ENCODE measurements around the gene EMD.
A peak's percentile ranks its signal among the peaks of the same experiment; 100 is the strongest.

Gene EMD

DNA sequence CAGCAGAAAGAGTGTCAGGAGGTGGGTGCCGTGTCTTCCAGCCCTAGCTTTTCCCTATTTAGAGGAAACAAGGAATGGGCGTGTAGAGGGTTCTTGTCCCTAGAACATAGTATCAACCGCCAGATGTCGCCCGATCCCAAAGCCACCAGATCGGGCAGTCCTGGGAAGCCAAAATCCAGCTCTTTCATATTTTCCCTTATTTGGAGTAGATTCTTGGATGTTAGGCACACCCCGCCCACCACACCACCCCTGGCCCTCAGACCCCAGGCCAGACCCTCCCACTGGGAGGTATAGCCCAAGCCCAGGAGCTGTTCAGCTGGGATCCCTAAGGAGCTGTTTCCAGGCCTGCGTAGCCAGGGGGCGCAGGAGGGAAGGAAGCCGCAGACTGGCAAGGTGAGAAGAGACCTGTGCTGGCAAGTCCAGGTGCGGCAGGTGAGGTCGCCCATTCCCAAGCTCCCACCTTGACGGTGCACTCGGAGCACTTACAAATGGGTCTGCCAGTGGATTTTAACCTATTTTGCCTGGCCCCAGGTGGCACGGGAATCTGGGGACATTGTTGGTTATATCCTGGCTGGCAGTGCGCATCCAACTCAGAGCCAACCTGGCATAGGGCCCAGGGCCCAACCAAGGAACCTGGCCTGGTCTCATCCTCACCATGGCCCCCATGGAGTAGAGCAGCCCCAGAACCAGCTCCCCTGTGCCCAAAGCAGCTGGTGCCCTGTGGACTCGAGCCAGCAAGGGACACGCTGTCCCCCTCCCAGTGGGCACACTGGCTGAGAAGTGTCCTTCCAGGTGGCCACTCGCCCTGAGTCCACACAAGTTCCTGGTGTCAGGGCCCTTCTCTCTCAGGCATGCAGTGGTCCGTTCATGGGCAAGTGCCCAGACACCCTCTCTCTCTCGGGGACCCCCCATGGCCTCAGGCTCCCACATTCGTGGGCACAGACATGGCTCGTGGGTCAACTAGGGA is 5.5 kb upstream of the EMD start:
- no peak overlapping the region for H4K8ac ChIP-seq (ENCODE audit: low read depth, low read length)
- no peaks in the 10 kb centered on the region for H3K9me3 ChIP-seq (replicated peaks in 1 of 2; ENCODE audit: control insufficient read depth in 2 of 2, insufficient read depth in 1 of 2, low read depth in 1 of 2, low read length in 2 of 2)
- peak overlapping the region; percentile 45 for H2AK5ac ChIP-seq (ENCODE audit: low read depth, low read length)
- H3K23ac ChIP-seq (ENCODE audit: low read depth, low read length, poor library complexity), result no peak overlapping the region
- no peak overlapping the region for H2BK12ac ChIP-seq (ENCODE audit: low read length)
- DNase-seq (ENCODE audit: low spot score), result no peak
- peak overlapping the region; percentile 78 for H3K18ac ChIP-seq (ENCODE audit: low read length)
- no peak overlapping the region for H3K9ac ChIP-seq (ENCODE audit: low read depth, low read length, poor library complexity)
- H2BK5ac ChIP-seq (ENCODE audit: low read length), result no peak overlapping the region
- peak overlapping the region; percentile 15 to 71 for H3K4me3 ChIP-seq (ENCODE audit: low read length in 2 of 2)
- H2AFZ ChIP-seq (ENCODE audit: low read length), result peak overlapping the region; percentile 43
- H3K4me2 ChIP-seq (ENCODE audit: insufficient read depth, low read length, poor library complexity, severe bottlenecking), result peak overlapping the region; percentile 56
- H3K27ac ChIP-seq (replicated peaks; ENCODE audit: low read length), result no peak overlapping the region
- no peaks in the 10 kb centered on the region for H3K27me3 ChIP-seq (ENCODE audit: control insufficient read depth in 3 of 3, insufficient read depth in 3 of 3, low read depth in 1 of 3, low read length in 3 of 3)
- no peak overlapping the region for H3K14ac ChIP-seq (ENCODE audit: low read length)
- H3K4ac ChIP-seq (ENCODE audit: low read length), result no peak overlapping the region
- no CpG with 5 or more reads among the region's 23 CpGs for WGBS, 2 donors (ENCODE audit: extremely low coverage in 2 of 2, insufficient read length in 2 of 2, insufficient replicate concordance in 1 of 2)
- H3K79me1 ChIP-seq (ENCODE audit: low read depth, low read length), result peaks cover 5% of the 10 kb centered on the region
- H2BK120ac ChIP-seq (ENCODE audit: low read depth, low read length), result no peak overlapping the region
- H2BK15ac ChIP-seq (ENCODE audit: low read length), result peak overlapping the region; percentile 37
- H3K4me1 ChIP-seq (ENCODE audit: control insufficient read depth in 2 of 2, insufficient read depth in 1 of 2, low read depth in 1 of 2, low read length in 2 of 2), result peaks cover 8 to 13% of the 10 kb centered on the region in 2 donors
- H4K91ac ChIP-seq (ENCODE audit: low read depth, low read length, poor library complexity), result no peak overlapping the region
- H3K36me3 ChIP-seq (replicated peaks in 1 of 2; ENCODE audit: control insufficient read depth in 2 of 2, insufficient read depth in 2 of 2, low read length in 2 of 2), result peaks cover 0 to 10% of the 10 kb centered on the region in 2 donors

DNA sequence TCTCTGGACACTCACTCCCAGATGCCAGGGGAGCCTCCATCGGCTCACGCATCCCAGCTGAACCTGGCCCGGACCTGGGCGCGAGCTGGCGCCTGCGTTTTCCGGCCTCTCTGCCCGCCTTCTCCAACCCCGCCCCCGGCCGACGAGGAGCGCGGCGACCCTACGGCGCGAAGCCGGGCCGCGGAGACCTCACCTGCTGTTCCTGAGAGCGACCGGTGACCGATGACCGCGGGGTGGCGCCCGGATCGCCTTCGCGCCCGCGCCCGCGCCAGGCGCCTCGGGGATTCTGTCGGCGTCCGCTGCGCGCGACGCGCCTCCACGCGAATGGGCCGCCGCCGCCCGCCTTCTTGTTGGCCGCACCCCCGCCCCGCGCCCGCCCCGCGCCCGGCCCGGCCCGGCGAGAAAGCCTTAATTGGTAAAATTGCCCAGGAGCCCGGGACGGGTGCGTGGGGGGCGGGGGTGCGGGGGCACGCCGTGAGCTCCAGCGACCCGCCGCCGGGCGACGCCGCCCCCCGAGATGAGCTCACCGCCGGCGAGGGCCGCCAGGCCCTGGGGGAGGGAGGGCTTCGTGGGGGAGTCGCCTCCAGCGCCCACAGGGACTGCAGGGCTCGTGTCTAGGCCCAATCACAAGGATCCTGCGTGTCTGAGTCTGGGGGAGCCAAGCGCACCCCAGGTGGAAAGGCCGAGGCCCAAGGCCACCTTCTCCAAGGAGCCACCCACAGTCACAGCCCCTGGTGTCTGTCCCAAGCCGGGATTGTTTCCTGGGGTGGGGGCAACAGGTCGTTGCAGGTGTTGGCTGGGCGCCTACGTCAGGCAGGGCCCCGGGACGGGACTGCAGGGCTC is 4.6 kb upstream of the EMD start, which contains the start of gene FLNA:
FLNA (minus strand) TSS at position 322 of the 843 bp plus-strand sequence. CDS start 3,389 bp downstream, outside the sequence.
- H3K4me3 ChIP-seq (ENCODE audit: low read length in 2 of 2), result peak within 1 kb of the TSS; percentile 15 to 71
- WGBS, 2 donors (ENCODE audit: extremely low coverage in 2 of 2, insufficient read length in 2 of 2, insufficient replicate concordance in 1 of 2), result no CpG with 5 or more reads among the region's 95 CpGs
- no peak within 1 kb of the TSS for H2BK5ac ChIP-seq (ENCODE audit: low read length)
- H4K8ac ChIP-seq (ENCODE audit: low read depth, low read length), result no peak within 1 kb of the TSS
- no peak within 1 kb of the TSS for H3K14ac ChIP-seq (ENCODE audit: low read length)
- no peak within 1 kb of the TSS for H3K23ac ChIP-seq (ENCODE audit: low read depth, low read length, poor library complexity)
- peak within 1 kb of the TSS; percentile 60 for H3K9ac ChIP-seq (ENCODE audit: low read depth, low read length, poor library complexity)
- DNase-seq (ENCODE audit: low spot score), result no peak
- peaks cover 0 to 4% of the 10 kb centered on the region in 2 donors for H3K36me3 ChIP-seq (replicated peaks in 1 of 2; ENCODE audit: control insufficient read depth in 2 of 2, insufficient read depth in 2 of 2, low read length in 2 of 2)
- no peak within 1 kb of the TSS for H4K91ac ChIP-seq (ENCODE audit: low read depth, low read length, poor library complexity)
- peak within 1 kb of the TSS; percentile 43 for H2AFZ ChIP-seq (ENCODE audit: low read length)
- H3K18ac ChIP-seq (ENCODE audit: low read length), result peak within 1 kb of the TSS; percentile 78
- H2AK5ac ChIP-seq (ENCODE audit: low read depth, low read length), result peak within 1 kb of the TSS; percentile 45
- H3K4me1 ChIP-seq (ENCODE audit: control insufficient read depth in 2 of 2, insufficient read depth in 1 of 2, low read depth in 1 of 2, low read length in 2 of 2), result peaks cover 8 to 13% of the 10 kb centered on the region in 2 donors
- H3K27ac ChIP-seq (replicated peaks; ENCODE audit: low read length), result no peak within 1 kb of the TSS
- no peak within 1 kb of the TSS for H3K4ac ChIP-seq (ENCODE audit: low read length)
- H2BK15ac ChIP-seq (ENCODE audit: low read length), result peak within 1 kb of the TSS; percentile 37
- H3K9me3 ChIP-seq (replicated peaks in 1 of 2; ENCODE audit: control insufficient read depth in 2 of 2, insufficient read depth in 1 of 2, low read depth in 1 of 2, low read length in 2 of 2), result no peaks in the 10 kb centered on the region
- peaks cover 4% of the 10 kb centered on the region for H3K79me1 ChIP-seq (ENCODE audit: low read depth, low read length)
- no peak within 1 kb of the TSS for H2BK120ac ChIP-seq (ENCODE audit: low read depth, low read length)
- peak within 1 kb of the TSS; percentile 56 for H3K4me2 ChIP-seq (ENCODE audit: insufficient read depth, low read length, poor library complexity, severe bottlenecking)
- no peaks in the 10 kb centered on the region for H3K27me3 ChIP-seq (ENCODE audit: control insufficient read depth in 3 of 3, insufficient read depth in 3 of 3, low read depth in 1 of 3, low read length in 3 of 3)
- H2BK12ac ChIP-seq (ENCODE audit: low read length), result no peak within 1 kb of the TSS

DNA sequence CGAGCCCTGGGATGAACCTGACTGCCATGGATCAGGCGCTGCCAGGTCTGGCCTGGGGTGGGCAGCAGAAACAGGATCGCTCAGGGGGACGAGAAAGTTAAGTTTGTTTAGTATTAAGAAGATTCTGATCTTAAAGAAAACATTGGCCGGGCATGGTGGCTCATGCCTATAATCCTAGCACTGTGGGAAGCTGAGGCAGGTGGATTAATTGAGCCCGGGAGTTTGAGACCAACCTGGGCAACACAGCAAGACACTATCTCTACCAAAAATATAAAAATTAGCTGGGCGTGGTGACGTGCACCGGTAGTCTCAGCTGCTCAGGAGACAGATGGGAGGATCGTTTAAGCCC is 4.0 kb upstream of the EMD start:
- no peaks in the 10 kb centered on the region for H3K9me3 ChIP-seq (replicated peaks in 1 of 2; ENCODE audit: control insufficient read depth in 2 of 2, insufficient read depth in 1 of 2, low read depth in 1 of 2, low read length in 2 of 2)
- no peak for DNase-seq (ENCODE audit: low spot score)
- no peak overlapping the region for H3K9ac ChIP-seq (ENCODE audit: low read depth, low read length, poor library complexity)
- no peak overlapping the region for H2BK5ac ChIP-seq (ENCODE audit: low read length)
- no CpG with 5 or more reads among the region's 10 CpGs for WGBS, 2 donors (ENCODE audit: extremely low coverage in 2 of 2, insufficient read length in 2 of 2, insufficient replicate concordance in 1 of 2)
- H3K4me2 ChIP-seq (ENCODE audit: insufficient read depth, low read length, poor library complexity, severe bottlenecking), result no peak overlapping the region
- H3K79me1 ChIP-seq (ENCODE audit: low read depth, low read length), result peaks cover 4% of the 10 kb centered on the region
- H4K8ac ChIP-seq (ENCODE audit: low read depth, low read length), result no peak overlapping the region
- H3K14ac ChIP-seq (ENCODE audit: low read length), result no peak overlapping the region
- no peak overlapping the region for H3K18ac ChIP-seq (ENCODE audit: low read length)
- no peak overlapping the region for H2AFZ ChIP-seq (ENCODE audit: low read length)
- no peak overlapping the region for H2BK120ac ChIP-seq (ENCODE audit: low read depth, low read length)
- H3K27me3 ChIP-seq (ENCODE audit: control insufficient read depth in 3 of 3, insufficient read depth in 3 of 3, low read depth in 1 of 3, low read length in 3 of 3), result no peaks in the 10 kb centered on the region
- H2AK5ac ChIP-seq (ENCODE audit: low read depth, low read length), result no peak overlapping the region
- peaks cover 0 to 1% of the 10 kb centered on the region in 2 donors for H3K36me3 ChIP-seq (replicated peaks in 1 of 2; ENCODE audit: control insufficient read depth in 2 of 2, insufficient read depth in 2 of 2, low read length in 2 of 2)
- H2BK15ac ChIP-seq (ENCODE audit: low read length), result no peak overlapping the region
- H4K91ac ChIP-seq (ENCODE audit: low read depth, low read length, poor library complexity), result no peak overlapping the region
- H3K4me3 ChIP-seq (ENCODE audit: low read length in 2 of 2), result peak overlapping the region in 1 of 2 donors; percentile 47
- H3K4me1 ChIP-seq (ENCODE audit: control insufficient read depth in 2 of 2, insufficient read depth in 1 of 2, low read depth in 1 of 2, low read length in 2 of 2), result peaks cover 10 to 14% of the 10 kb centered on the region in 2 donors
- no peak overlapping the region for H3K27ac ChIP-seq (replicated peaks; ENCODE audit: low read length)
- no peak overlapping the region for H2BK12ac ChIP-seq (ENCODE audit: low read length)
- no peak overlapping the region for H3K23ac ChIP-seq (ENCODE audit: low read depth, low read length, poor library complexity)
- H3K4ac ChIP-seq (ENCODE audit: low read length), result no peak overlapping the region
